Activated naive CD8-positive, alpha-beta T cell treated with anti-CD3 and anti-CD28 coated beads for 36 hours (primary cell): ENCODE data around the gene PLEKHJ1. TPM values are rescaled to one million over a fixed set of nuclear protein-coding genes. Genes with fewer than 3 reads are reported as not detected.

Experiments used
- DNase-seq: peaks from one replicate; pipeline ENCODE4 v3.0.0; 2021
- H3K27ac Mint-ChIP-seq: one replicate; pipeline ENCODE4 v1.8.0; 2022; ENCODE audit warnings: mild to moderate bottlenecking, moderate library complexity, mixed read lengths
- H3K27me3 Mint-ChIP-seq: one replicate; pipeline ENCODE4 v1.8.0; 2022; ENCODE audit warnings: mild to moderate bottlenecking, mixed read lengths
- H3K36me3 Mint-ChIP-seq: one replicate; pipeline ENCODE4 v1.8.0; 2021; ENCODE audit warnings: mild to moderate bottlenecking, mixed read lengths
- H3K4me1 Mint-ChIP-seq: one replicate; pipeline ENCODE4 v1.8.0; 2021; ENCODE audit warnings: mixed read lengths
- H3K4me3 Mint-ChIP-seq: one replicate; pipeline ENCODE4 v1.8.0; 2022; ENCODE audit warnings: mild to moderate bottlenecking, moderate library complexity, mixed read lengths
- H3K9me3 Mint-ChIP-seq: one replicate; pipeline ENCODE4 v1.8.0; 2022; ENCODE audit warnings: mixed read lengths
- total RNA-seq, 2 experiments: library from RNA; stranded (reverse); gene quantifications; one replicate each; pipeline ENCODE4 v1.2.3, GENCODE V29; 2021

The PLEKHJ1 gene
- total RNA-seq, 2 experiments from 2014 or later: 82.7 to 84.6 TPM

DNA sequence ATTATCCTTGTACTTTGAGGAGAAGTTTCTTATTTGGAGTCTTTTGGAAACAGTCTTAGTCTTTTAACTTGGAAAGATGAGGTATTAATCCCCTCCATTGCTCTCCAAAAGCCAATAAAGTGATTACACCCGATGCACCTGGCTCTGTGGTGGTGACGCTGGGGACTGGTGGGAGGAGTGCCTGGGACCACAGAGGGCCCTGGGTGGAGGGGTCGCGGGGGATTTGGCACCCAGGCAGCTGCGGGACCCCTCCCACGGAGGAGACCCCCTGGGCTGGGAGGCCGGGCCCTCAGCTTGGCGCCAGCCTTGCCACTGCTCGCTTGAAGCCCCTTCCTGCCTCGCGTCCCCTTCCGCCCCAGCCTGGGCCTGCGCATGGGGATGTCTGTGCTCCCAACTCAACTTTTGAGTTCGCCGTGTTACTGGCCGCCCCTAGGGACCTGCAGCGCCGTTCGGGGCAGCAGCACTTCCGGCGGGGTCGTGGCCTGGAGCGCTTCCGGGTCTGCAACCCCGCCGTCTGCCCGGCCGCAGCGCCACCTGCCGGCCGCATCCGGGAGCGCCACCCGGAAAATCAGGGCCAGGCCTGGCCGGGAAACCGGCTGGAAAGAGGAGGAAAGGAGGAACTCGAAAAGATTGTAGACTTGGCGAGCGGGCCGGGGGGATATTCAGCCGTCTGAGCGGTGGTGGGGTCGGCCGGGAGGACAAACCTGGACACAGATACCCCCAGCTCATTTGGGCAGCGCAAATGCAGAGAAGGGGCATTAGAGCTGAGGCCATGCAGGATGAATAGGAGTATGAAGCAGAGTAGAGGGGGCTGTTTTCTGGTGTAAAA lies 37.4 kb upstream of the PLEKHJ1 start:
- Mint-ChIP-seq H3K27me3 (no peaks in the 10 kb centered on the region), H3K36me3 (peaks cover 43% of the 10 kb centered on the region), H3K27ac (peak overlapping the region; percentile 91), H3K4me3 (peak overlapping the region; percentile 78), H3K9me3 (no peaks in the 10 kb centered on the region), H3K4me1 (peaks cover 24% of the 10 kb centered on the region)
- DNase-seq: peak; percentile 92

- Mint-ChIP-seq H3K9me3 (no peaks in the 10 kb centered on the region), H3K4me1 (peaks cover 32% of the 10 kb centered on the region), H3K27ac (peak overlapping the region; percentile 91), H3K4me3 (peak overlapping the region; percentile 89), H3K27me3 (no peaks in the 10 kb centered on the region), H3K36me3 (peaks cover 43% of the 10 kb centered on the region)
- DNase-seq: no peak
Measured at GRCh38 chr19:2271234-2272103, 35.3 kb upstream of the PLEKHJ1 start.

DNA sequence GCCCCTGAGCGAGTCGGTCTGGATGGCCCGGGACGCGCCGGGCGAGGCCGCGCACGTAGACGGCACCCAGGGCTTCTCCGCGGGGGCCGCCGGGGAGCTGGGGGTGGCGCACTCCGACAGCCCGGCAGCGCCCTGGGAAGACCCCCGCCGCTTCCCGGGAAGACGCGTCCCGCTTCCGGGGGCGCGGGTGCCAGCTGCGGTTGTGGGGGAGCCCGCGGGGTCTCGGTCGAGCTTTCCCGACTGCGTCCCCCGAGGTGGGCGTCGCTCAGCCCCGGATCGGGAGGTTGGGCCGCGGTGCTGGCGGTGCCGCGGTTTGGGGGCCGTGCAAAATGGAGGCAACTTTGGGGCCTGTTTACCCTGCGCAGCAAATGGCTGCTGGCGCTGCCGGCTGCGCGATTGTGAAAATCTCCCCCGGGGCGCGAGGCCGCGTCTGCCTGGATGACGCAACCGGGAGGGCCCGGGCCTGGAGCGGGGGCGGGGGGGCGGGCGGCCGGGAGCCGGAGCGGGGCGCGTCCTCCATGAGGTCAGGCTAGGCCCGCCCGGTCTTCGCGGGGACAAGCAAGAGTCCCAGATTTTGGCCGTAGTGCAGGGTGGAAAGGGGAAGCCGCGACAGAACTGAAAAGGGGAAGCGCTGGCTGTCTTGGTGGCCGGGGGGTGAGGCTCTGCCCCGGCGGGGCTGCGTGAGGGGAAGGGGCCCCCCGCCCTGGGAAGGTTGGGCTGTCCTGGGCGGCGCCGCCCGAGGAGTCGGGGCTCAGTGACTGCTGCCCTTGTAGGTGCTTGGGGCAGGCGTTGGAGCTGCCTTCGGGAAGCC lies 34.5 kb upstream of the PLEKHJ1 start:
- Mint-ChIP-seq H3K36me3 (peaks cover 43% of the 10 kb centered on the region), H3K4me3 (peak overlapping the region; percentile 89), H3K27me3 (no peaks in the 10 kb centered on the region), H3K4me1 (peaks cover 36% of the 10 kb centered on the region), H3K9me3 (no peaks in the 10 kb centered on the region), H3K27ac (peak overlapping the region; percentile 92)
- DNase-seq: peak; percentile 86

GRCh38 chr19:2270157-2270422 lies 34.0 kb upstream of the PLEKHJ1 start:
- no peaks in the 10 kb centered on the region for H3K27me3 Mint-ChIP-seq
- H3K36me3 Mint-ChIP-seq: peaks cover 42% of the 10 kb centered on the region
- peak overlapping the region; percentile 92 for H3K27ac Mint-ChIP-seq
- peak overlapping the region; percentile 89 for H3K4me3 Mint-ChIP-seq
- H3K9me3 Mint-ChIP-seq: no peaks in the 10 kb centered on the region
- no peak for DNase-seq
- H3K4me1 Mint-ChIP-seq: peaks cover 35% of the 10 kb centered on the region

GRCh38 chr19:2269244-2270156 lies 33.4 kb upstream of the PLEKHJ1 start:
- Mint-ChIP-seq H3K36me3 (peaks cover 40% of the 10 kb centered on the region), H3K4me1 (peaks cover 32% of the 10 kb centered on the region), H3K4me3 (peak overlapping the region; percentile 89), H3K27me3 (no peaks in the 10 kb centered on the region), H3K9me3 (no peaks in the 10 kb centered on the region), H3K27ac (peak overlapping the region; percentile 92)
- peak; percentile 99 for DNase-seq

GRCh38 chr19:2268861-2269243 lies 32.7 kb upstream of the PLEKHJ1 start:
- no peaks in the 10 kb centered on the region for H3K27me3 Mint-ChIP-seq
- H3K9me3 Mint-ChIP-seq: no peaks in the 10 kb centered on the region
- H3K4me1 Mint-ChIP-seq: peaks cover 26% of the 10 kb centered on the region
- H3K4me3 Mint-ChIP-seq: peak overlapping the region; percentile 89
- DNase-seq: no peak
- peaks cover 33% of the 10 kb centered on the region for H3K36me3 Mint-ChIP-seq
- H3K27ac Mint-ChIP-seq: peak overlapping the region; percentile 78

DNA sequence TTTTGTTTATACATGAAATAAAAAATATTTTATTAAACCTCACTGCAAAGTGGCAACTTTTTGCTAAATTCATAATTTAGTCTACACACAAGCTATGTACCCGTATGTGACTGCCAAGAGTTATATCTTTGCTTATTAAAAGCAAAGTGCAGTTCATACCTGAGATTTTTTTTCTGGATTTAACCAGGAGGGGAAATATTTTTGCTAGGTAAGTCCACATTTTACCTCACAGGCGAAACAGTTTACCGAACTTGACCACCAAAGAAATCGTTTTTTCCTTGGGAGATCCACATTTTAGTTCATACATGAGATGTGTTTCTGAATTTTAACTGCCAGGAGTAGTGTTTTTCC lies 32.3 kb upstream of the PLEKHJ1 start:
- no peaks in the 10 kb centered on the region for H3K27me3 Mint-ChIP-seq
- peak overlapping the region; percentile 78 for H3K27ac Mint-ChIP-seq
- DNase-seq: no peak
- H3K4me3 Mint-ChIP-seq: peak overlapping the region; percentile 89
- H3K4me1 Mint-ChIP-seq: peaks cover 23% of the 10 kb centered on the region
- H3K9me3 Mint-ChIP-seq: no peaks in the 10 kb centered on the region
- peaks cover 30% of the 10 kb centered on the region for H3K36me3 Mint-ChIP-seq

- peaks cover 13% of the 10 kb centered on the region for H3K4me1 Mint-ChIP-seq
- peak; percentile 57 for DNase-seq
- H3K9me3 Mint-ChIP-seq: no peaks in the 10 kb centered on the region
- peak overlapping the region; percentile 41 for H3K4me3 Mint-ChIP-seq
- no peaks in the 10 kb centered on the region for H3K27me3 Mint-ChIP-seq
- H3K27ac Mint-ChIP-seq: peak overlapping the region; percentile 48
- H3K36me3 Mint-ChIP-seq: peaks cover 13% of the 10 kb centered on the region
Measured at GRCh38 chr19:2266183-2266993, 30.3 kb upstream of the PLEKHJ1 start.

GRCh38 chr19:2261438-2262172 lies 25.5 kb upstream of the PLEKHJ1 start:
- H3K9me3 Mint-ChIP-seq: no peaks in the 10 kb centered on the region
- no peaks in the 10 kb centered on the region for H3K36me3 Mint-ChIP-seq
- no peak overlapping the region for H3K4me3 Mint-ChIP-seq
- no peak overlapping the region for H3K27ac Mint-ChIP-seq
- DNase-seq: no peak
- no peaks in the 10 kb centered on the region for H3K27me3 Mint-ChIP-seq
- H3K4me1 Mint-ChIP-seq: peaks cover 22% of the 10 kb centered on the region

DNA sequence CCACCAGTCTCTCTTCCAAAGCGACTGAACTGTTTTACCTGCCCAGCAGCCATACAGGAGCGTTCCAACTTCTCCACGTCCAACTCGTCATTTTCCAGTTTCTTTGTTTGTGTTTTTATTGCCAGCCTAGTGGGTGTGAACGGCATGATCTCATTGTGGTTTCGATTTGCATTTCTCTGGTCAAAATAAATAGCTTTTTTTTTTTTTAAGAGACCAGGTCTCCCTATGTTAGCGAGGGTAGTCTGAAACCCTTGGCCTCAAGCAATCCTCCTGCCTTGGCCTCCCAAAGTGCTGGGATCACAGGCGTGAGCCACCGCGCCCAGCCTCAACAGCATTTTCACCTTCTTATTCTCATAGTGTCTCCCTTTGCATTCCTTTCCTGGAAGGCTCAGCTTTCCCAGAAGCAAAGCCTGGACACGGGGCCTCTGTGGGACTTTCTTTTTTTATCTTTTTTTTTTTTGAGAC lies 24.2 kb upstream of the PLEKHJ1 start:
- Mint-ChIP-seq H3K36me3 (no peaks in the 10 kb centered on the region), H3K4me3 (no peak overlapping the region), H3K27ac (no peak overlapping the region), H3K4me1 (peaks cover 16% of the 10 kb centered on the region), H3K27me3 (no peaks in the 10 kb centered on the region), H3K9me3 (no peaks in the 10 kb centered on the region)
- no peak for DNase-seq

GRCh38 chr19:2259336-2259735 lies 23.2 kb upstream of the PLEKHJ1 start:
- Mint-ChIP-seq H3K4me3 (no peak overlapping the region), H3K36me3 (no peaks in the 10 kb centered on the region), H3K9me3 (no peaks in the 10 kb centered on the region), H3K27ac (no peak overlapping the region), H3K27me3 (no peaks in the 10 kb centered on the region), H3K4me1 (peaks cover 16% of the 10 kb centered on the region)
- DNase-seq: no peak

GRCh38 chr19:2255982-2256685 lies 20.0 kb upstream of the PLEKHJ1 start, which contains the start of gene JSRP1:
Gene JSRP1 (minus strand): TSS chr19:2256417. CDS start chr19:2255314, 1,103 bp downstream.
- no peak within 1 kb of the TSS for H3K27ac Mint-ChIP-seq
- DNase-seq: no peak
- H3K36me3 Mint-ChIP-seq: no peaks in the 10 kb centered on the region
- peaks cover 13% of the 10 kb centered on the region for H3K27me3 Mint-ChIP-seq
- peak within 1 kb of the TSS; percentile 14 for H3K4me3 Mint-ChIP-seq
- H3K9me3 Mint-ChIP-seq: no peaks in the 10 kb centered on the region
- peaks cover 18% of the 10 kb centered on the region for H3K4me1 Mint-ChIP-seq
